Caco-2 (cell line): ENCODE measurements around the gene SCNN1G. TPM values are rescaled to one million over a fixed set of nuclear protein-coding genes. Genes with fewer than 3 reads are reported as not detected.

ENCODE experiments used
- BruUV-seq: library from RNA; stranded (reverse); fragments of 400-500 nt; replicated peaks from 2 replicates; lab custom pipeline; 2021; lab: Mats Ljungman, UMichigan
- CTCF ChIA-PET: fragments of 300-600 bp; sonication (Branson Sonifier 250); formaldehyde crosslinking; loops from one replicate; lab custom pipeline; 2022; ENCODE audit warnings: antibody characterized with exemption; lab: Charles Lee
- POLR2A ChIA-PET: fragments of 300-600 bp; sonication (Branson Sonifier 250); formaldehyde crosslinking; loops from one replicate; lab custom pipeline; 2022; ENCODE audit warnings: antibody characterized with exemption; lab: Charles Lee
- DNase-seq, 2 experiments: peaks; one replicate each; pipeline versions ENCODE4 v3.0.0 to v3.0.0-alpha.2; 2020 to 2022
- H3K27me3 ChIP-seq: replicated peaks from 2 replicates; pipeline ENCODE4 v1.6.0; 2011; ENCODE audit warnings: low read length; ENCODE audit not compliant: control insufficient read depth, insufficient read depth
- H3K36me3 ChIP-seq: 2 replicates; pipeline ENCODE4 v1.5.1; 2011; ENCODE audit warnings: low read length; ENCODE audit not compliant: control insufficient read depth, insufficient read depth
- H3K4me1 ChIP-seq: fragments of 250-450 bp; sonication (Bioruptor Pico); 2 replicates; pipeline ENCODE4 v1.5.1; 2020; ENCODE audit warnings: mild to moderate bottlenecking
- H3K4me3 ChIP-seq: 2 replicates; pipeline ENCODE4 v1.5.1; 2011; ENCODE audit warnings: low read depth, mild to moderate bottlenecking, control low read depth, low read length
- H3K9me3 ChIP-seq: fragments of 250-450 bp; sonication (Bioruptor Pico); 2 replicates; pipeline ENCODE4 v1.5.1; 2020; ENCODE audit warnings: mild to moderate bottlenecking, moderate library complexity
- H3K27ac Mint-ChIP-seq: one replicate; pipeline ENCODE4 v1.8.0; 2022; ENCODE audit warnings: mixed read lengths; ENCODE audit not compliant: unreplicated experiment
- H3K27me3 Mint-ChIP-seq: one replicate; pipeline ENCODE4 v1.8.0; 2022; ENCODE audit warnings: mixed read lengths; ENCODE audit not compliant: insufficient read depth, unreplicated experiment
- H3K36me3 Mint-ChIP-seq: one replicate; pipeline ENCODE4 v1.8.0; 2022; ENCODE audit warnings: mild to moderate bottlenecking, mixed read lengths; ENCODE audit not compliant: insufficient read depth, unreplicated experiment
- H3K4me1 Mint-ChIP-seq: one replicate; pipeline ENCODE4 v1.8.0; 2022; ENCODE audit warnings: low read depth, mixed read lengths; ENCODE audit not compliant: unreplicated experiment
- H3K4me3 Mint-ChIP-seq: one replicate; pipeline ENCODE4 v1.8.0; 2022; ENCODE audit warnings: mild to moderate bottlenecking, moderate library complexity, mixed read lengths; ENCODE audit not compliant: unreplicated experiment
- H3K9me3 Mint-ChIP-seq: one replicate; pipeline ENCODE4 v1.8.0; 2022; ENCODE audit warnings: mixed read lengths; ENCODE audit not compliant: unreplicated experiment
- intact Hi-C: fragments of 100-400 bp; cut with micrococcal nuclease; formaldehyde crosslinking; loops from one replicate; pipeline ENCODE4 v1.10.0; 2022; ENCODE audit not compliant: unreplicated experiment
- total RNA-seq: library from RNA; stranded (reverse); gene quantifications from 2 replicates; pipeline ENCODE4 v1.2.3, GENCODE V29; 2022
- TF ChIP-seq, protein P1 (sequence below), 2 experiments: fragments of 200-600 bp in 1 of 2; IDR thresholded peaks; 1 replicate in 1 of 2; 2 replicates in 1 of 2; pipeline versions ENCODE4 v1.5.1 to v1.8.0; 2011 to 2022; ENCODE audit warnings: antibody characterized with exemption in 1 of 2, control low read depth in 1 of 2, inconsistent platforms in 1 of 2, low read depth in 1 of 2, low read length in 1 of 2, mild to moderate bottlenecking in 1 of 2, moderate library complexity in 1 of 2; ENCODE audit not compliant: insufficient read depth in 1 of 2, severe bottlenecking in 1 of 2, unreplicated experiment in 1 of 2

Gene SCNN1G
- total RNA-seq, 1 experiment from 2014 or later: not detected

DNA sequence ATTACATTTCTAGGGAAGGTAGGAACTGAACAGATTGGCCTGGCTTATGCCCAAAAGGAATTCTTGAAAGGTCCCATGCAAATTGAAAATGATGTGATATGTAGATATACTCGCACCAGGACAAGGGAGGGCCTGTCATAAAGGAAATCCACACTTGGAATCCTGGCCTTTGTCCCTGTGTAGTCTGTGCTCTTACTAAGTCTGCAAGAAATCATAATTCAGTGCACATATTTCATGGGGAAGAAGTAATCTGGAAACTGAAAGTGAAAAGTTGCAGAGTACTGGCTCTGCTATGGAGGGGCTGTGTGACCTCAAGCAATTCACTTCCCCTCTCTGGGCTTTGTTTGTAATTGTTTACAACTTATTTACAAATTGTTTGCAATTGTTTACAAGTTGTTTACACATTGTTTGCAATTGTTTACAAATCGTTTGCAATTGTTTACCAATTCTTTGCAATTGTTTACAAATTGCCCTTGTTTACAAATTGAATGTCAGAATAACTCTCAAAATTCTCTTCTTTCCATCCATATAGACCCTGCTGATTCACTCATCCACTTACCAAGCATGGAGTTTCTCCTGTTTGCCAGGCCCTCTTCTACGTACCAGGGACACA, 12.9 kb downstream of the SCNN1G start:
- H3K27ac Mint-ChIP-seq: no peak overlapping the region
- Histone ChIP-seq H3K27me3 (no peaks in the 10 kb centered on the region; the same call in 1 of the 2 replicates), H3K36me3 (no peaks in the 10 kb centered on the region), H3K4me3 (no peak overlapping the region), H3K9me3 (no peaks in the 10 kb centered on the region), H3K4me1 (no peaks in the 10 kb centered on the region)
- intact Hi-C loops: no loop called here
- no TSS peak for BruUV-seq
- no peak for DNase-seq
- ChIA-PET CTCF (no interaction called here), POLR2A (no interaction called here)
- H3K27me3 Mint-ChIP-seq: peaks cover 7% of the 10 kb centered on the region
- H3K9me3 Mint-ChIP-seq: no peaks in the 10 kb centered on the region
- no peaks in the 10 kb centered on the region for H3K36me3 Mint-ChIP-seq
- TF ChIP-seq, protein P1, sequence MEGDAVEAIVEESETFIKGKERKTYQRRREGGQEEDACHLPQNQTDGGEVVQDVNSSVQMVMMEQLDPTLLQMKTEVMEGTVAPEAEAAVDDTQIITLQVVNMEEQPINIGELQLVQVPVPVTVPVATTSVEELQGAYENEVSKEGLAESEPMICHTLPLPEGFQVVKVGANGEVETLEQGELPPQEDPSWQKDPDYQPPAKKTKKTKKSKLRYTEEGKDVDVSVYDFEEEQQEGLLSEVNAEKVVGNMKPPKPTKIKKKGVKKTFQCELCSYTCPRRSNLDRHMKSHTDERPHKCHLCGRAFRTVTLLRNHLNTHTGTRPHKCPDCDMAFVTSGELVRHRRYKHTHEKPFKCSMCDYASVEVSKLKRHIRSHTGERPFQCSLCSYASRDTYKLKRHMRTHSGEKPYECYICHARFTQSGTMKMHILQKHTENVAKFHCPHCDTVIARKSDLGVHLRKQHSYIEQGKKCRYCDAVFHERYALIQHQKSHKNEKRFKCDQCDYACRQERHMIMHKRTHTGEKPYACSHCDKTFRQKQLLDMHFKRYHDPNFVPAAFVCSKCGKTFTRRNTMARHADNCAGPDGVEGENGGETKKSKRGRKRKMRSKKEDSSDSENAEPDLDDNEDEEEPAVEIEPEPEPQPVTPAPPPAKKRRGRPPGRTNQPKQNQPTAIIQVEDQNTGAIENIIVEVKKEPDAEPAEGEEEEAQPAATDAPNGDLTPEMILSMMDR (IDR thresholded peaks at IDR 0.05; ENCODE audit: insufficient read depth in 1 of 2, low read depth in 1 of 2, low read length in 1 of 2, severe bottlenecking in 1 of 2, unreplicated experiment in 1 of 2): no peak
- H3K4me3 Mint-ChIP-seq: no peak overlapping the region
- no peaks in the 10 kb centered on the region for H3K4me1 Mint-ChIP-seq

DNA sequence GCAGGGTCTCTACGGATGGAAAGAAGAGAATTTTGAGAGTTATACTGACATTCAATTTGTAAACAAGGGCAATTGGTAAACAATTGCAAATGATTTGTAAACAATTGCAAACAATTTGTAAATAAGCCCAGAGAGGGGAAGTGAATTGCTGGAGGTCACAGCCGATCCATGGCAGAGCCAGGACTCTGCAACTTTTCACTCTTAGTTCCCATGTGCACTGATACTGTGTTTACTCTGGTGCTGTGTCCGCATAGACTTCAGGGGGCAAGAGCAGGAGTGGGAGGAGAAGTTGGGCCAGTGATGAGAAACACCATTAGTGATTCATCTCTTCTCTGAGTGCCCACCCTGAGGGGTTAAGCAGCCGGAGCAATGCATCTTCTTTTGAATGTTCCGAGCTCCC, 14.0 kb downstream of the SCNN1G start:
- CTCF ChIA-PET: no interaction called here
- intact Hi-C loops: no loop called here

DNA sequence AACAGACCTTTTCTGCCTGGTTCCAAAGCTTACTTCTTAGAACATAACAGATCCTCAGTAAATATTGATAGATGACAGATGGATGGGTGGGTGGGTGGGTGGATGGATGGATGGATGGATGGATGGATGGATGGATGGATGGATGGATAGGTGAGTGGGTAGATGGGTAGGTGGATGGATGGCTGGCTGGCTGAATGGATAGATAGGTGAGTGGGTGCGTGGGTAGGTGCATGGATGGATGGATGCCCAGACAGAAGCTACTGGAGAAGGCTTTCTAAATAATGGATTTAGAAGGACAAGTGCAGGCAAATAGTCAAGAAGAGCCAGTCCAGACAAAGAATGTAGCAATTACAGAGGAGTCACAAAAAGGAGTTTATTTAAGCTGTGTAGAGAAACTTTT, 19.6 kb downstream of the SCNN1G start:
- no TSS peak for BruUV-seq
- H3K27me3 Mint-ChIP-seq: peaks cover 8% of the 10 kb centered on the region

More for the DNA sequence above, 14.0 kb downstream of the SCNN1G start:
- Mint-ChIP-seq H3K4me3 (no peak overlapping the region), H3K27ac (no peak overlapping the region), H3K27me3 (peaks cover 10% of the 10 kb centered on the region), H3K4me1 (no peaks in the 10 kb centered on the region), H3K36me3 (no peaks in the 10 kb centered on the region), H3K9me3 (no peaks in the 10 kb centered on the region)
- POLR2A ChIA-PET: no interaction called here
- TF ChIP-seq, protein P1 (IDR thresholded peaks at IDR 0.05; ENCODE audit: insufficient read depth in 1 of 2, low read depth in 1 of 2, low read length in 1 of 2, severe bottlenecking in 1 of 2, unreplicated experiment in 1 of 2): no peak
- H3K4me1 ChIP-seq: no peaks in the 10 kb centered on the region
- no peaks in the 10 kb centered on the region; the same call in none of the 2 replicates for H3K27me3 ChIP-seq
- no peak for DNase-seq
- H3K4me3 ChIP-seq: no peak overlapping the region
- no peaks in the 10 kb centered on the region for H3K36me3 ChIP-seq
- BruUV-seq: no TSS peak
- no peaks in the 10 kb centered on the region for H3K9me3 ChIP-seq

More for the DNA sequence above, 19.6 kb downstream of the SCNN1G start:
- TF ChIP-seq, protein P1 (IDR thresholded peaks at IDR 0.05; ENCODE audit: insufficient read depth in 1 of 2, low read depth in 1 of 2, low read length in 1 of 2, severe bottlenecking in 1 of 2, unreplicated experiment in 1 of 2): no peak
- no peaks in the 10 kb centered on the region for H3K9me3 ChIP-seq
- ChIA-PET POLR2A (no interaction called here), CTCF (no interaction called here)
- H3K27me3 ChIP-seq: no peaks in the 10 kb centered on the region; the same call in 1 of the 2 replicates
- Mint-ChIP-seq H3K9me3 (no peaks in the 10 kb centered on the region), H3K36me3 (no peaks in the 10 kb centered on the region), H3K4me3 (no peak overlapping the region), H3K4me1 (no peaks in the 10 kb centered on the region), H3K27ac (no peak overlapping the region)
- H3K4me1 ChIP-seq: no peaks in the 10 kb centered on the region
- DNase-seq: no peak
- intact Hi-C loops: no loop called here
- H3K4me3 ChIP-seq: no peak overlapping the region
- no peaks in the 10 kb centered on the region for H3K36me3 ChIP-seq
